WERI-Rb-1 (cell line): ENCODE measurements around the gene BATF3.

Experiments
- DNase-seq: peaks from one replicate; pipeline ENCODE4 v3.0.0-alpha.2; 2020
- H3K27ac ChIP-seq: fragments of 250-450 bp; sonication (Bioruptor Pico); 2 replicates; pipeline ENCODE4 v1.5.1; 2020; ENCODE audit warnings: mild to moderate bottlenecking, moderate library complexity
- H3K27me3 ChIP-seq: fragments of 250-450 bp; sonication (Bioruptor Pico); 2 replicates; pipeline ENCODE4 v1.5.1; 2021; ENCODE audit warnings: mild to moderate bottlenecking, low read depth, moderate library complexity; ENCODE audit not compliant: insufficient read depth, severe bottlenecking
- H3K36me3 ChIP-seq: fragments of 250-450 bp; sonication (Bioruptor Pico); 2 replicates; pipeline ENCODE4 v1.5.1; 2020; ENCODE audit warnings: mild to moderate bottlenecking, moderate library complexity
- H3K4me3 ChIP-seq: 2 replicates; pipeline ENCODE4 v1.5.1; 2011; ENCODE audit warnings: low read depth, mild to moderate bottlenecking, control low read depth, low read length
- H3K9me3 ChIP-seq: fragments of 250-450 bp; sonication (Bioruptor Pico); 2 replicates; pipeline ENCODE4 v1.5.1; 2021; ENCODE audit warnings: mild to moderate bottlenecking, moderate library complexity; ENCODE audit not compliant: severe bottlenecking
- TF ChIP-seq, protein P1 (sequence below): IDR thresholded peaks from 2 replicates; pipeline ENCODE4 v1.5.1; 2011; ENCODE audit warnings: low read depth, mild to moderate bottlenecking, control low read depth, inconsistent platforms, low read length

BATF3 gene

DNA sequence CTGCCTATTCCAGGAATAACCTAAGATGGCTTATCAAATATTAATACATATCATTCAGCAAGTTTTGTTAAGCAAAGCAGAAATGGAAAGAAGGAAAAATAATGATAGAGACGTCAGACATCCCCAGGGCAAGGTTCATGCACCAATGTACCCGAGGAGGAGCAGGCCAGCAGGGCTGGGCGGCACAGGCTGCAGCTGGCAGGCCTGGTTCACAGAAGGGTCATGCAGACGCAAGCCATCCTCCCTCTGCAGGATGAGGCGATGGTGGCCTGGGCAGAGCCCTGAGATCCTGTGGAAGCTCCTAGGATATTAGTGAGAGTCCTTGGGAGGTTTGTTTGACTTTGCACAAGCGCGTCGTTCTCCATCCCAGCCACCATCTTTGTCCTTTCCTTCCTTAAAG is 30.0 kb downstream of the BATF3 start:
- no peaks in the 10 kb centered on the region for H3K9me3 ChIP-seq
- H3K36me3 ChIP-seq, result no peaks in the 10 kb centered on the region
- no peak overlapping the region for H3K4me3 ChIP-seq
- H3K27me3 ChIP-seq, result no peaks in the 10 kb centered on the region
- no peak overlapping the region for H3K27ac ChIP-seq
- DNase-seq, result no peak
- TF ChIP-seq, protein P1, sequence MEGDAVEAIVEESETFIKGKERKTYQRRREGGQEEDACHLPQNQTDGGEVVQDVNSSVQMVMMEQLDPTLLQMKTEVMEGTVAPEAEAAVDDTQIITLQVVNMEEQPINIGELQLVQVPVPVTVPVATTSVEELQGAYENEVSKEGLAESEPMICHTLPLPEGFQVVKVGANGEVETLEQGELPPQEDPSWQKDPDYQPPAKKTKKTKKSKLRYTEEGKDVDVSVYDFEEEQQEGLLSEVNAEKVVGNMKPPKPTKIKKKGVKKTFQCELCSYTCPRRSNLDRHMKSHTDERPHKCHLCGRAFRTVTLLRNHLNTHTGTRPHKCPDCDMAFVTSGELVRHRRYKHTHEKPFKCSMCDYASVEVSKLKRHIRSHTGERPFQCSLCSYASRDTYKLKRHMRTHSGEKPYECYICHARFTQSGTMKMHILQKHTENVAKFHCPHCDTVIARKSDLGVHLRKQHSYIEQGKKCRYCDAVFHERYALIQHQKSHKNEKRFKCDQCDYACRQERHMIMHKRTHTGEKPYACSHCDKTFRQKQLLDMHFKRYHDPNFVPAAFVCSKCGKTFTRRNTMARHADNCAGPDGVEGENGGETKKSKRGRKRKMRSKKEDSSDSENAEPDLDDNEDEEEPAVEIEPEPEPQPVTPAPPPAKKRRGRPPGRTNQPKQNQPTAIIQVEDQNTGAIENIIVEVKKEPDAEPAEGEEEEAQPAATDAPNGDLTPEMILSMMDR, result no peak

DNA sequence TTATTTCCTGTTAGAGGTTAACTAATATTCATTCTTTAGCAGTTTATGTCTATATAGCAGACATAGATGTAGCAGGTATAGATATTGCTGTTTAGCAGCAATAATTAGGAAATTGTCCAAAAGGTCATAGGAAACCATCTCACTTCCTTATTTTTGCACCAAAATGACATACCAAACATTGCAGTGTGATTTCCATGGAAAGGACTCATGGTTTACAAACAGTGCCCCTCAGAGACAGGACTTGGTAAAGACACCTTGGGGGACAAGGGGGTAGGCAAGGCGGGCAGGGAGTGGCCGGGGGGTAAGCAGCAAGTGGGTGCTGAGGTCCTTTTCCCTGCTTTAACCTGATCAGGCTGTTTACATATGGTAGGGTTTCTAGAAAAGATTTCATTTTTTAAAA is 30.5 kb downstream of the BATF3 start:
- H3K4me3 ChIP-seq, result no peak overlapping the region
- no peaks in the 10 kb centered on the region for H3K27me3 ChIP-seq
- no peak overlapping the region for H3K27ac ChIP-seq
- no peaks in the 10 kb centered on the region for H3K9me3 ChIP-seq
- TF ChIP-seq, protein P1, result peak; percentile 32; the same call in 1 of the 2 replicates
- no peaks in the 10 kb centered on the region for H3K36me3 ChIP-seq
- DNase-seq, result no peak

DNA sequence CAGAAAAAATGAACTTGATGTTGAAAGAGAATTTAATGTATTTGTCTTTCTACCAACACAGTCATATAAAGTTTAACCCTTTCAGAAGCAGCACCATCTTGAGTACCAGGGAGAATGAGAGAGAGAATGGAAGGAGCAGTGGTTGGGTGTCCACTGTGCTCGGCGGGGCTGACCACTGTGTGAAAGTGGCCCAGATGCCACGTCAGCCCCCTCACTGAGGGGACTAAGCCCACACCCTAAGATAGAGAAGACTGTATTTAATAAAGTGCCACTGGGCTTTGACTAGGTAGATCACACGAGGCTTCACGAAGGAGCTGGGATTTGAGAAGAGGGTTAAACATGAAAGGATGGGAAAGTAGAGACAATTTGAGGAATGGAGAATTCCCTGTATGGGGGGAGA is 31.2 kb downstream of the BATF3 start:
- H3K27ac ChIP-seq, result no peak overlapping the region
- H3K36me3 ChIP-seq, result no peaks in the 10 kb centered on the region
- TF ChIP-seq, protein P1, result no peak
- DNase-seq, result no peak
- no peaks in the 10 kb centered on the region for H3K27me3 ChIP-seq
- H3K9me3 ChIP-seq, result no peaks in the 10 kb centered on the region
- H3K4me3 ChIP-seq, result no peak overlapping the region

DNA sequence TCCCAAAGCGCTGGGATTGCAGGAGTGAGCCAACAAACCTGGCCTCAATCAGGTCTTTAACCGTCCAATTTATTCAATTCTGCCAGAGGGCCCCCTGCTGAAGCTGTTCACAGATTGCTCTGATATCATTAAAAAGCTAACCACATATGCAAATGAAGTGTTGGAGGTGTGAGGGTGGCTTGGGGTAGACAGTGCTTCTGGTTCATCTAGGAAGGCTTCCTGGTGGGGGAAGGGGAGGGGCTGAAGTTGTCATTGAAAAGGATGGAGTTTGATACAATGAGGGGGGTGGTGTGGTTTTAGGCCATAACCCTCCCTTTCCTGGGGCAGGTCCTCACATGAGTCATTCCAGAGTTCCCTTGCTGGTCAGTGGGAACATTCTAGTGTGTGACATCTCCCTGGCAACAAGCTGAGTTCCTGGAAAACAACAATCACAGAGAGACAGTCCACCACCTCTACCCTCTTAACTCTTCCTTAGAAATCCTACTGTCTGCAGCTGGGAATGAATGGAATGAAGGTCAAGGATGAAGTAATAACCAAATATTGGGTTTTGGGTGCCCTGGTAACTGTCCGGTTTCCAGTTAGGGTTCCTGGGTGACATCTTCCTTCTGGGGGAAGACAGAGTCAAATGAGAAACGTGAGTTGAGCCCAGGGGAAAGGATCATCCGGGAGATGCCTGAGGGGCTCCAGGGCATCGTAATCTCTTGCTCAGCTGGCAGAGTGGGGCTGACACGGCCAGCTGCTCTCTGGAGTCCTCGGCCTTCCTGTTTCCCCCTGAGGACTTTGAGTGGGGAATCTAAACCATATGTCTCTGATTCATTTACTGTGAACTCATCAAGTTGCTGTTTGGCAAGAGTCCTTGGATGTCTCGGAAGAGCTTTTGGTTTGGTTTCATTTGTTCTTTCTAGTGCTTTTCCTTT is 32.2 kb downstream of the BATF3 start:
- TF ChIP-seq, protein P1, result no peak
- Histone ChIP-seq H3K36me3 (no peaks in the 10 kb centered on the region), H3K4me3 (no peak overlapping the region), H3K9me3 (no peaks in the 10 kb centered on the region), H3K27me3 (no peaks in the 10 kb centered on the region), H3K27ac (0 out of 2 replicates have a peak overlapping the region, but pooled peaks have one; percentile 13)
- DNase-seq, result peak; percentile 58

DNA sequence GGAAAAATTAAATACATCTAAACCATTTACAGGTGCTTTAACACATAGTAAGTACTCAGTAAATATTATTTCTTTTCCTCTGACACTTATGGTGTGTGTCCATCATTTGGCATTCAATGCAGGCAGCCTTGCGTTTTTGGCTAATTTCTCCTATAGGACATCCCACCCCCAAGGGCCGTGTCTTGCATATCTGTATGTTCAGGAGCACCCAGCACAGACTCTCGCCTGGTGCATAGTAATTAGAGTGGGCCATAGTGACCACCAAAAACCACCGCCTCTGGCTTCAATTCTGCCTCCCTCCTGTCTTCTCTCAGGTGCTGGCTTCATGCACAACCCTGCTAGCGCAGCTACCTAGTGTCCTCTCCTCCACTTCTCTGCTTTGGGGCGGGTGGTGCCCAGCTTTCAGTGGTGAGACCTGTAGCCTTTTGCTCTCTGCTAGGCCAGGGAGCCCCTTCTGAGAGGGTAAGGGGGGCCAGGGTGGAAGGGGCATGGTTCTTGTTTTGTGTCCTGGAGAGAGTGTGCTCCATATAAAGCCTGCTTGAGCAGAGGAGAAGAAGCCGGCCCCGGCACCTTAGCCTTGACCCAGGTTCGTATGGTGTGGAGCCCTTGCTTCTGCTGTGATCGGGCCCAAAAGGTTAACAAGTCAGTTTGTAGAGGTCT is 33.4 kb downstream of the BATF3 start:
- Histone ChIP-seq H3K9me3 (no peaks in the 10 kb centered on the region), H3K36me3 (no peaks in the 10 kb centered on the region), H3K4me3 (no peak overlapping the region), H3K27ac (no peak overlapping the region), H3K27me3 (no peaks in the 10 kb centered on the region)
- DNase-seq, result no peak
- TF ChIP-seq, protein P1, result no peak
